Measurements from ENCODE around the gene RNF227.

RNF227 gene

GRCh38 chr17:7889166-7889955 is 26.7 kb downstream of the RNF227 start:
- DNase-seq: peak; percentile 45 to 98 (median 94)

GRCh38 chr17:7888184-7888920 is 27.7 kb downstream of the RNF227 start, which contains the start of gene CHD3:
Gene CHD3, plus strand, starts transcription at chr17:7888789. Its CDS starts 212 bp downstream, at chr17:7889001.
- DNase-seq: peak in 7 of 58 donors; percentile 10 to 69 (median 23)

- DNase-seq: peak; percentile 46 to 95 (median 86)
Observed at GRCh38 chr17:7887482-7888183, 28.5 kb downstream of the RNF227 start.

- no peak for DNase-seq
Observed at GRCh38 chr17:7887038-7887481, 29.0 kb downstream of the RNF227 start.

- peak in 6 of 58 donors; percentile 18 to 52 (median 31) for DNase-seq
Observed at GRCh38 chr17:7886227-7887037, 29.7 kb downstream of the RNF227 start.

GRCh38 chr17:7885367-7886226 is 30.5 kb downstream of the RNF227 start:
- DNase-seq: peak in 8 of 58 donors; percentile 19 to 79 (median 33)

- no peak for DNase-seq
Observed at GRCh38 chr17:7884581-7885366, 31.3 kb downstream of the RNF227 start.

GRCh38 chr17:7883781-7884386 is 32.2 kb downstream of the RNF227 start:
- no peak for DNase-seq

- no peak for DNase-seq
Observed at GRCh38 chr17:7882629-7883028, 33.5 kb downstream of the RNF227 start.

GRCh38 chr17:7882068-7882467 is 34.0 kb downstream of the RNF227 start:
- no peak for DNase-seq

GRCh38 chr17:7881276-7882054 is 34.6 kb downstream of the RNF227 start:
- peak in 23 of 58 donors; percentile 14 to 66 (median 39) for DNase-seq

- no peak for DNase-seq
Observed at GRCh38 chr17:7880076-7880868, 35.8 kb downstream of the RNF227 start.

GRCh38 chr17:7878234-7878633 is 37.9 kb downstream of the RNF227 start:
- no peak for DNase-seq

GRCh38 chr17:7875804-7876370 is 40.2 kb downstream of the RNF227 start:
- DNase-seq: no peak

GRCh38 chr17:7873051-7873450 is 43.0 kb downstream of the RNF227 start:
- DNase-seq: no peak

- DNase-seq: no peak
Observed at GRCh38 chr17:7867881-7868329, 48.2 kb downstream of the RNF227 start.

Measured in anterior cingulate cortex (tissue), 58 donors.